ENCODE results near the gene ZNF22.

Gene ZNF22

GRCh38 chr10:44986179-44986578 lies 14.5 kb upstream of the ZNF22 start:
- no peak for DNase-seq (ENCODE audit: low read depth, low spot score)
- POLR2A ChIA-PET: no interaction called here
- TF ChIP-seq CTCF (IDR thresholded peaks at IDR 0.05; ENCODE audit: insufficient read depth, low read length, missing control alignments): no peak
- CTCF ChIA-PET: interaction anchor here (0.7 to 1.5 kb wide), 4 partner anchors 11 to 55 kb away, joined by 3 to 6 read pairs (median 4); no protein-coding TSS in a partner anchor
- no peak overlapping the region for H3K4me3 ChIP-seq (ENCODE audit: low read depth, low read length)

DNA sequence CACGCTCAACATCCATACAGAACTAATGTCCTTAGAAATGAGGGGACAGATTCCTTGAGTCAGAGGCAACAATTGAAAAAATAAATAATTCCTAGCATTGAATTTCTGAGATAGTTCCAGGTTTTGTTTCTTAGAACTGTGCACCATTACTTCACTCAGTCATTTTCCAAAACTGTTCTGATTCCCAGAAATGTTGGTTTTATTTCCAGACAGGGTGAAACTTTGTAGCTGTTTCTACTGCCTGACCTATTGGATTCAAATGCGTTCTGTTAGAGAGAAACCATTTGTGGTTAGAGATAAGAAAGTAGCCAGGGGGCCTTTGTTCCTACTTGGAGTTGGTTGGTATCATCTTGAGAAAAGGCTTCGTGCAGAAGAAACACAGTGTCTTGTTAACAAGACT lies 14.1 kb upstream of the ZNF22 start:
- POLR2A ChIA-PET: no interaction called here
- DNase-seq (ENCODE audit: low read depth, low spot score): no peak
- CTCF ChIA-PET: interaction anchor here (0.7 to 1.5 kb wide), 4 partner anchors 11 to 56 kb away, joined by 3 to 6 read pairs (median 4); no protein-coding TSS in a partner anchor
- no peak for TF ChIP-seq CTCF (IDR thresholded peaks at IDR 0.05; ENCODE audit: insufficient read depth, low read length, missing control alignments)
- no peak overlapping the region for H3K4me3 ChIP-seq (ENCODE audit: low read depth, low read length)

GRCh38 chr10:44988957-44989585 lies 11.7 kb upstream of the ZNF22 start:
- no peak for DNase-seq (ENCODE audit: low read depth, low spot score)
- no peak overlapping the region for H3K4me3 ChIP-seq (ENCODE audit: low read depth, low read length)
- no peak for TF ChIP-seq CTCF (IDR thresholded peaks at IDR 0.05; ENCODE audit: insufficient read depth, low read length, missing control alignments)
- CTCF ChIA-PET: interaction anchor here (1.2 to 7.9 kb wide), 4 partner anchors 13 to 58 kb away, joined by 4 to 56 read pairs (median 5); no protein-coding TSS in a partner anchor
- POLR2A ChIA-PET: interaction anchor here (0.8 to 2.2 kb wide), 2 partner anchors 10 to 13 kb away, joined by 5 to 11 read pairs; partner anchors contain the start of gene DEPP1

DNA sequence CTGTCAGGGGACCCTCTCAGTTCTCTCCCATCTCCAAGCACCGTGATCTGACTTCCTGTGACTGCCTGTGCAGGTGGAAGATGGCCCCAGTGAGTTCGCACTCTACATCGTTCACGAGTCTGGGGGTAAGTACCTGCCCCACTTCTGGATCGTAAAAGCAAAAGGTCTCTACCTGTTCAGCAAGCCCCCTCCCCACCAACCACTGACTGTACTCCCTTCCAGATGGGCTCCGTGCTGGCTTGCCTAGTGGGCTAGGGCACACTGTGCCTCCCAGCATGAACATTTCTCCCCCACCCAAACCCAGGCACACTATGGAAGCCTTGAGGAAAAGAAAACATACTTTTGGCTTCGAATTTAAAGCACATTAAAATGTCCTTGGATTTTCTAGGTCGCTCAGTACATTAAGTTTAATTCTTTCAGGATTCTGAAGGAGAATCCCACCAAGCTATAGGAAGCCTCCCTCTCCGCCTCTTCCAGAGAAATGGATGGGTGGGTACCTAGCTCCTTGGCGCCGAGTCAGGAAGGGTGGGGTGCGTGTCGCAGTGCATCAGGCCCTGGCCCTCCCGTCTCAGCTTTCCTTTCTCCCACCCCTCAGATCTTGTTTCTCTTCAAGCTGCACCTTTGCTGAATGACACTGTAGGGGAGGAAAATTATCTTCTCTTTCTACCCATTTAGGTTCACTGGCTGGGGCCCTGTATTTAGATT lies 11.0 kb upstream of the ZNF22 start:
- DNase-seq (ENCODE audit: low read depth, low spot score): no peak
- POLR2A ChIA-PET: interaction anchor here (2.2 kb wide), 1 partner anchor 11 kb away, joined by 11 read pairs; the partner anchor contains the start of gene DEPP1
- CTCF ChIA-PET: interaction anchor here (1.2 to 7.9 kb wide), 5 partner anchors 9 to 59 kb away, joined by 4 to 56 read pairs (median 6); no protein-coding TSS in a partner anchor
- no peak overlapping the region for H3K4me3 ChIP-seq (ENCODE audit: low read depth, low read length)
- TF ChIP-seq CTCF (IDR thresholded peaks at IDR 0.05; ENCODE audit: insufficient read depth, low read length, missing control alignments): no peak

GRCh38 chr10:44990302-44990655 lies 10.4 kb upstream of the ZNF22 start:
- no peak for DNase-seq (ENCODE audit: low read depth, low spot score)
- CTCF ChIA-PET: interaction anchor here (1.2 to 7.9 kb wide), 3 partner anchors 9 to 59 kb away, joined by 4 to 56 read pairs (median 10); no protein-coding TSS in a partner anchor
- no peak overlapping the region for H3K4me3 ChIP-seq (ENCODE audit: low read depth, low read length)
- peak; percentile 21 for TF ChIP-seq CTCF (IDR thresholded peaks at IDR 0.05; ENCODE audit: insufficient read depth, low read length, missing control alignments)
- POLR2A ChIA-PET: interaction anchor here (0.9 kb wide), 1 partner anchor 11 kb away, joined by 3 read pairs; the partner anchor contains the start of gene DEPP1

- no peak overlapping the region for H3K4me3 ChIP-seq (ENCODE audit: low read depth, low read length)
- TF ChIP-seq CTCF (IDR thresholded peaks at IDR 0.05; ENCODE audit: insufficient read depth, low read length, missing control alignments): no peak
- POLR2A ChIA-PET: interaction anchor here (0.9 kb wide), 1 partner anchor 12 kb away, joined by 3 read pairs; the partner anchor contains the start of gene DEPP1
- CTCF ChIA-PET: interaction anchor here (2.1 to 7.9 kb wide), 2 partner anchors 10 to 56 kb away, joined by 10 to 56 read pairs; no protein-coding TSS in a partner anchor
- no peak for DNase-seq (ENCODE audit: low read depth, low spot score)
These were observed 9.8 kb upstream of the ZNF22 start for GRCh38 chr10:44990965-44991364.
